B cell (primary cell): ENCODE measurements around the gene PAQR6. TPM values are rescaled to one million over a fixed set of nuclear protein-coding genes. Genes with fewer than 3 reads are reported as not detected.

Experiments used
- ATAC-seq: fragments of 200-7000 bp; cut with Tn5 transposase; one replicate; pipeline ENCODE4 v1.10.0; 2021; ENCODE audit warnings: low read depth, mild to moderate bottlenecking, moderate number of reproducible peaks, moderate library complexity
- CTCF ChIA-PET: fragments of 350-600 bp; sonication (Branson Sonifier 250); formaldehyde crosslinking; loops from one replicate; lab custom pipeline; 2021; ENCODE audit warnings: antibody characterized with exemption, inconsistent platforms; lab: Charles Lee
- POLR2A ChIA-PET: fragments of 350-600 bp; sonication (Branson Sonifier 250); formaldehyde crosslinking; loops from one replicate; lab custom pipeline; 2021; ENCODE audit warnings: antibody characterized with exemption; lab: Charles Lee
- DNase-seq: peaks from one replicate; pipeline ENCODE4 v3.0.0; 2013
- H2AFZ ChIP-seq: 2 replicates; pipeline ENCODE4 v1.6.1; 2012; ENCODE audit warnings: mild to moderate bottlenecking, low read depth, low read length; ENCODE audit not compliant: insufficient read depth, poor library complexity, severe bottlenecking
- H3K27ac ChIP-seq, 2 donors: 1 replicate in 1 of 2; 2 replicates in 1 of 2; pipeline ENCODE4 v1.5.1; 2012 to 2013; ENCODE audit warnings: low read length in 2 of 2, mild to moderate bottlenecking in 2 of 2, moderate library complexity in 1 of 2
- H3K27me3 ChIP-seq, 4 experiments: fragments of 200-600 bp in 1 of 4; sonication (generic) in 1 of 4; replicated peaks in 1 of 4; 1 replicate in 2 of 4; 2 replicates in 2 of 4; pipeline versions ENCODE4 v1.6.1 to v1.7.0; 2013 to 2016; ENCODE audit warnings: low read length in 3 of 4, mild to moderate bottlenecking in 2 of 4, mixed read lengths in 1 of 4, moderate library complexity in 1 of 4; ENCODE audit not compliant: insufficient read depth in 4 of 4, control insufficient read depth in 3 of 4; ENCODE audit errors: control extremely low read depth in 1 of 4
- H3K36me3 ChIP-seq, 2 experiments: replicated peaks in 1 of 2; 1 replicate in 1 of 2; 2 replicates in 1 of 2; pipeline versions ENCODE4 v1.6.1 to v1.7.1; 2013; ENCODE audit warnings: low read length in 1 of 2; ENCODE audit not compliant: insufficient read depth in 2 of 2, control insufficient read depth in 1 of 2; ENCODE audit errors: control extremely low read depth in 1 of 2, extremely low read depth in 1 of 2
- H3K4me1 ChIP-seq, 2 donors: fragments of 200-600 bp in 1 of 2; sonication (generic) in 1 of 2; 1 replicate in 1 of 2; 2 replicates in 1 of 2; pipeline versions ENCODE4 v1.5.1 to v1.6.1; 2013 to 2017; ENCODE audit warnings: low read length in 2 of 2; ENCODE audit not compliant: control insufficient read depth in 2 of 2, insufficient read depth in 2 of 2
- H3K4me2 ChIP-seq: replicated peaks from 2 replicates; pipeline ENCODE3; 2012; ENCODE audit warnings: mild to moderate bottlenecking, low read depth, low read length; ENCODE audit not compliant: poor library complexity, severe bottlenecking
- H3K4me3 ChIP-seq, 5 experiments: fragments of 200-600 bp in 1 of 5; sonication (generic) in 1 of 5; 1 replicate in 3 of 5; 2 replicates in 2 of 5; pipeline versions ENCODE4 v1.5.1 to v1.7.0; 2011 to 2016; ENCODE audit warnings: low read length in 4 of 5, mild to moderate bottlenecking in 4 of 5, low read depth in 2 of 5, control low read depth in 1 of 5, moderate library complexity in 1 of 5; ENCODE audit not compliant: insufficient read depth in 1 of 5; ENCODE audit errors: control extremely low read depth in 1 of 5, extremely low read depth in 1 of 5
- H3K79me2 ChIP-seq: fragments of 200-600 bp; sonication (generic); one replicate; pipeline ENCODE4 v1.6.0; 2016; ENCODE audit warnings: low read length; ENCODE audit not compliant: control insufficient read depth, insufficient read depth
- H3K9ac ChIP-seq: fragments of 200-600 bp; sonication (generic); 2 replicates; pipeline ENCODE4 v1.6.1; 2017; ENCODE audit warnings: mild to moderate bottlenecking, low read length, moderate library complexity
- H3K9me3 ChIP-seq, 3 donors: one replicate each; pipeline versions ENCODE4 v1.6.1 to v1.7.1; 2013; ENCODE audit warnings: low read length in 2 of 3; ENCODE audit not compliant: control insufficient read depth in 2 of 3, insufficient read depth in 1 of 3; ENCODE audit errors: control extremely low read depth in 1 of 3
- H4K20me1 ChIP-seq: 2 replicates; pipeline ENCODE4 v1.6.0; 2012; ENCODE audit warnings: mild to moderate bottlenecking, low read length; ENCODE audit not compliant: insufficient read depth, control insufficient read depth, poor library complexity, severe bottlenecking
- H3K27ac Mint-ChIP-seq: one replicate; pipeline ENCODE4 v1.8.0; 2021; ENCODE audit warnings: mixed read lengths
- H3K27me3 Mint-ChIP-seq: one replicate; pipeline ENCODE4 v1.8.0; 2021; ENCODE audit warnings: mixed read lengths
- H3K4me1 Mint-ChIP-seq: one replicate; pipeline ENCODE4 v1.8.0; 2021; ENCODE audit warnings: mixed read lengths
- H3K4me3 Mint-ChIP-seq: one replicate; pipeline ENCODE4 v1.8.0; 2021; ENCODE audit warnings: mixed read lengths
- H3K9me3 Mint-ChIP-seq: one replicate; pipeline ENCODE4 v1.8.0; 2022; ENCODE audit warnings: mixed read lengths; ENCODE audit not compliant: insufficient read depth
- CTCF ChIP-seq: fragments of 200-600 bp; IDR thresholded peaks from one replicate; pipeline ENCODE4 v1.8.0; 2022; ENCODE audit warnings: antibody characterized with exemption, mild to moderate bottlenecking
- EZH2 ChIP-seq: IDR thresholded peaks from 2 replicates; pipeline ENCODE4 v1.6.1; 2012; ENCODE audit warnings: borderline replicate concordance, low read depth, mild to moderate bottlenecking, moderate library complexity, low read length; ENCODE audit not compliant: insufficient read depth, poor library complexity, severe bottlenecking
- WGBS: methylation state at CpG from one replicate; pipeline ENCODE4 v1.1.5; 2013; ENCODE audit warnings: missing lambda C conversion rate; ENCODE audit not compliant: insufficient coverage; 5-methylcytosine and 5-hydroxymethylcytosine counted together
- intact Hi-C: fragments of 100-400 bp; cut with micrococcal nuclease; formaldehyde crosslinking; loops from one replicate; pipeline ENCODE4 v1.10.0; 2022
- polyA plus RNA-seq: library from polyadenylated mRNA; depleted of rRNA; stranded (reverse); fragments of >200 nt; gene quantifications from 2 replicates; pipeline ENCODE4 v1.2.3, GENCODE V29; 2012
- total RNA-seq, 2 donors: library from RNA; stranded (reverse); fragments of 120-200 nt in 1 of 2; gene quantifications; 1 replicate in 1 of 2; 2 replicates in 1 of 2; pipeline versions ENCODE4 v1.2.3 to v1.2.4, GENCODE V29; 2013 to 2022

The PAQR6 gene
- total and polyA plus RNA-seq, 2 donors (not counting 1 experiment from before 2014, with no cell fraction given) = 1.3 to 1.8 TPM

- Mint-ChIP-seq H3K27ac (peak overlapping the region; percentile 78), H3K4me3 (peak overlapping the region; percentile 92), H3K27me3 (no peaks in the 10 kb centered on the region), H3K4me1 (peaks cover 40% of the 10 kb centered on the region), H3K9me3 (no peaks in the 10 kb centered on the region)
- Histone ChIP-seq H3K4me1 (peaks cover 10 to 14% of the 10 kb centered on the region in 2 donors), H2AFZ (peak overlapping the region; percentile 87), H3K4me2 (peak overlapping the region; percentile 88), H3K27ac (peak overlapping the region; percentile 53 to 79), H3K9ac (peak overlapping the region; percentile 84), H4K20me1 (peaks cover 18% of the 10 kb centered on the region), H3K79me2 (peaks cover 54% of the 10 kb centered on the region), H3K4me3 (peak overlapping the region; percentile 61 to 94 (median 83)), H3K9me3 (peaks cover 0 to under 1% (median 0%) of the 10 kb centered on the region in 3 donors), H3K27me3 (no peaks in the 10 kb centered on the region), H3K36me3 (peaks cover 0 to 23% of the 10 kb centered on the region in 2 experiments)
- POLR2A ChIA-PET = interaction anchor here (1.0 to 1.1 kb wide), 2 partner anchors 19 to 47 kb away, joined by 4 to 8 read pairs; partner anchors contain the start of gene PMF1
- TF ChIP-seq CTCF (no peak), EZH2 (no peak)
- no peak for DNase-seq
- ATAC-seq = no peak
- CTCF ChIA-PET = interaction anchor here (1.7 to 2.1 kb wide), 3 partner anchors 18 to 39 kb away, joined by 7 to 8 read pairs (median 8); partner anchors contain the start of gene PMF1
- intact Hi-C loops = loop anchor here (1.0 to 5.0 kb wide), 6 partner anchors 19 to 337 kb away; partner anchors contain the start of genes CCT3, GON4L, PMF1 and SMG5
- WGBS = 15% methylated on average over 14 of the region's 14 CpGs
Observed at GRCh38 chr1:156194300-156194652, 53.6 kb downstream of the PAQR6 start.
